ENCODE data around the gene FCN3. TPM values are rescaled to one million over a fixed set of nuclear protein-coding genes. Genes with fewer than 3 reads are reported as not detected.

The FCN3 gene
- total RNA-seq, 1 experiment from 2014 or later, result 0.22 TPM

DNA sequence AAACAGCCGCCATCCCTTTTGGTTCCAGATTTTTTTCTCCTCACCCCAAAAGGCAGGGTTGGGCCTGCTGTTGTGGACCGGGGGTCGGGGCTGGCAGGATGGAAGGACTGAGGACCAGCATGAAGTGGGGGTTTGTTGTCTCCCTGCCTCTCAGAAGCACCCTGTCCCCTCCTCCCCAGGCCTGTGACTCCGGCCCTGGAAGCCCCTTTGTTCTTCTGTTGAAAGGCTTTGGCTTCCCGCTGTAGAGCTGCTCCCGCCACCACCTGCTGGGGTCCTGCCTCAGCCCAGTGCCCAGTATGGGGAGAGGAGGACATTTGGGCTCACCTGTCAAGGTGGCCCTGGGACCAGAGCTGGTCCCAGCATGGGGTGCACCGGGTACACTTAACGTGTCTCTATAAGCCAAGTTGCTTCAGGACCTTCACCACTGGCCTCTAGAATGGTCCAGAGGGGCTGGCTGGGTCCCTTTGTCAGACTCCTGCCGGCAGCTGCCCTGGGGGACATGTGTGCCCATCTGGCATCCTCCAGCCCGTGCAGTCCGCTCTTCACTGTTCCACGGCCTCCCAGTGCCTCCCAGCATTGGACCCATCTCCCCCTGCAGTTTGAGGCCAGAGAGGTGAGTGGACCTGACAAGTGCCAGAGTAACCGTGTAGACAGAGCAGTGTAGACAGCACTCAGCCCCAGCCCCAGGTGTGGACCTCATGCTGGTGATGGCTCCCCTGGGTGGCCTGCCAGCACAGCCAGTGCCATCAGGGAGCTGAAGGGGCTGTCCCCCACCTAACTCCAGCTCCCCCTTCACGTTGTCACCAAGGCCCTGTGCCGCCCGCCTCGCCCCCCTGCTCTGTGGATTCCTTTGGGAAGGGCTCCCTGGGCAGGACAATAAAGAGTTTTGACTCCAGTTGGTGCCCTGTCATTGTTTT, 38.9 kb downstream of the FCN3 start:
- H4K20me1 ChIP-seq (ENCODE audit: control insufficient read depth, insufficient read depth, insufficient read length), result no peaks in the 10 kb centered on the region

More for the DNA sequence above, 38.9 kb downstream of the FCN3 start:
- no peak overlapping the region for H3K27ac Mint-ChIP-seq
- H2AK5ac ChIP-seq (ENCODE audit: insufficient read length, low read length), result no peak overlapping the region
- no peak overlapping the region; a peak in 1 of 5 replicates for H3K4me3 Mint-ChIP-seq
- H2BK20ac ChIP-seq (ENCODE audit: low read depth, low read length, poor library complexity, severe bottlenecking), result no peak overlapping the region
- H3K4me1 ChIP-seq (ENCODE audit: insufficient read depth, low read length), result no peaks in the 10 kb centered on the region
- H4K91ac ChIP-seq (ENCODE audit: insufficient read length, low read depth, low read length), result no peak overlapping the region
- no peak overlapping the region for H3K4ac ChIP-seq (ENCODE audit: low read depth, low read length)
- H2AFZ ChIP-seq (ENCODE audit: low read length), result no peak overlapping the region
- H3K27me3 ChIP-seq (ENCODE audit: insufficient read depth, low read length), result no peaks in the 10 kb centered on the region
- H3K23me2 ChIP-seq (ENCODE audit: insufficient read length, low read depth, low read length, poor library complexity, severe bottlenecking), result no peaks in the 10 kb centered on the region
- H3K79me1 ChIP-seq (ENCODE audit: insufficient read depth, low read depth, low read length, poor library complexity, severe bottlenecking), result no peaks in the 10 kb centered on the region
- no peak overlapping the region for H2BK15ac ChIP-seq (ENCODE audit: low read depth, low read length)
- no peak overlapping the region for H3K18ac ChIP-seq (ENCODE audit: insufficient read length, low read depth, low read length)
- no CpG with 5 or more reads among the region's 17 CpGs for WGBS (ENCODE audit: extremely low coverage, insufficient read length, low lambda C conversion rate)
- H3K56ac ChIP-seq (ENCODE audit: insufficient read length, low read depth, low read length), result no peak overlapping the region
- H3K9me3 Mint-ChIP-seq, result no peaks in the 10 kb centered on the region
- H3K36me3 Mint-ChIP-seq (ENCODE audit: insufficient read depth in 1 of 3, low read depth in 3 of 3), result peaks cover 25 to 56% (median 46%) of the 10 kb centered on the region in 3 experiments; a peak in 6 of 7 replicates
- peaks cover 2% of the 10 kb centered on the region; the same call in 1 of the 2 replicates for H3K27me3 Mint-ChIP-seq (ENCODE audit: low read depth)
- no peak for DNase-seq
- H2BK120ac ChIP-seq (ENCODE audit: low read depth, low read length, poor library complexity, severe bottlenecking), result no peak overlapping the region
- H3K27ac ChIP-seq (ENCODE audit: insufficient read length, low read depth, low read length), result no peak overlapping the region
- no peak overlapping the region for H3K14ac ChIP-seq (ENCODE audit: insufficient read depth, low read length)
- TF ChIP-seq, protein P1, sequence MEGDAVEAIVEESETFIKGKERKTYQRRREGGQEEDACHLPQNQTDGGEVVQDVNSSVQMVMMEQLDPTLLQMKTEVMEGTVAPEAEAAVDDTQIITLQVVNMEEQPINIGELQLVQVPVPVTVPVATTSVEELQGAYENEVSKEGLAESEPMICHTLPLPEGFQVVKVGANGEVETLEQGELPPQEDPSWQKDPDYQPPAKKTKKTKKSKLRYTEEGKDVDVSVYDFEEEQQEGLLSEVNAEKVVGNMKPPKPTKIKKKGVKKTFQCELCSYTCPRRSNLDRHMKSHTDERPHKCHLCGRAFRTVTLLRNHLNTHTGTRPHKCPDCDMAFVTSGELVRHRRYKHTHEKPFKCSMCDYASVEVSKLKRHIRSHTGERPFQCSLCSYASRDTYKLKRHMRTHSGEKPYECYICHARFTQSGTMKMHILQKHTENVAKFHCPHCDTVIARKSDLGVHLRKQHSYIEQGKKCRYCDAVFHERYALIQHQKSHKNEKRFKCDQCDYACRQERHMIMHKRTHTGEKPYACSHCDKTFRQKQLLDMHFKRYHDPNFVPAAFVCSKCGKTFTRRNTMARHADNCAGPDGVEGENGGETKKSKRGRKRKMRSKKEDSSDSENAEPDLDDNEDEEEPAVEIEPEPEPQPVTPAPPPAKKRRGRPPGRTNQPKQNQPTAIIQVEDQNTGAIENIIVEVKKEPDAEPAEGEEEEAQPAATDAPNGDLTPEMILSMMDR (conservative IDR thresholded peaks at IDR 0.05), result no peak
- no peak overlapping the region for H3K23ac ChIP-seq (ENCODE audit: insufficient read length, low read depth, low read length)
- no peaks in the 10 kb centered on the region for H3K79me2 ChIP-seq (ENCODE audit: insufficient read depth, low read length)
- no peak overlapping the region for H2BK5ac ChIP-seq (ENCODE audit: insufficient read length, low read length)
- no peak overlapping the region for H4K8ac ChIP-seq (replicated peaks; ENCODE audit: insufficient read length, low read depth, low read length)
- no peak overlapping the region for H3T11ph ChIP-seq (ENCODE audit: low read length)
- no peaks in the 10 kb centered on the region for H3K9me3 ChIP-seq (ENCODE audit: control insufficient read depth, low read depth, low read length)
- no peak overlapping the region for H2BK12ac ChIP-seq (ENCODE audit: insufficient read length, low read depth, low read length)
- no peak overlapping the region for H3K4me2 ChIP-seq (ENCODE audit: insufficient read depth, insufficient read length, low read length)
- no peak overlapping the region for H3K9ac ChIP-seq (ENCODE audit: extremely low read depth, insufficient read length, low read length)
- no peak overlapping the region for H4K5ac ChIP-seq (ENCODE audit: insufficient read length, low read depth, low read length)
- peaks cover 13 to 16% of the 10 kb centered on the region in 2 experiments for H3K4me1 Mint-ChIP-seq

Measured in H9 (cell line).